ENCODE measurements around the gene TRAP1.
A peak's percentile ranks its signal among the peaks of the same experiment; 100 is the strongest.

The TRAP1 gene

DNA sequence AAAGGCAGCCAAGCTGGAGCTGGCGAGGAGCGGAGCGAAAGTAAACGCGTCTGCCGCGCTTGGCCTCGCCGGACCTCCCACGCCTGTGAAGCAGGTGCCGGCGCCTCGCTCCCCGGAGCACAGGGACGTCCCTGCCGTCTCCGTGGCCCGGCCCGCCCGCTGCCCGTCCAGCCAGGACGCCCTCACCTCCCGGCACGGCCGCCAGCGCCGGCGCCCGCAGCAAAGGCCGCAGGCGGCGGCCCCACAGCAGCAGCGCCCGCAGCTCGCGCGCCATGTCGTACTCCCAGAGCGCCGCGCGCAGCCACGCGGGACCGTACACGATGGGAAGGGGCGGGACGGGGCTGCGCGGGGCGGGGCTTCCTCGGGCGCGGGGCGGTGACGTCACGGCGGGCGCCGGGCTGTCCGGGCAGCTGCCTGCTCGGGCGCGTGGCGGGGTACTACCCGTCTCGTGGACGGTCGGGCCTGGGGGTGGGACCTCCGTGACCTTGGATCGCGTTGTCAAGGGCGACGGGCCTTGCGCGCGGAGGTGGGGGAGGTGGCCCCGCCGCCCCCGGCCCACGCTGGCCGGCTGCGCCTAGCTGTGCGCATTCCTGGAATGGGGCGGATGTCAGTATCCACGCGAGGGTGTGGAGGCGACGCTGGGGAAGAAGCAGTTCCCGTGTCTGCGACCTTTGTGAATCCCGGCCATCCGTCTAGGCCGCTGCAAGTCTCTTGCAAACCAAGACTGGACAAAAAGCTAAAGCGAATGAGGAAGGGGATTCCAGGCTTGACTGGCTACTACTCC lies at the start of gene TRAP1:
TSS of gene TRAP1 (minus strand) at position 290 of the 784 bp plus-strand sequence. CDS start at position 274, 16 bp downstream.
- peak; percentile 94 for DNase-seq

- no peak for DNase-seq
Observed at GRCh38 chr16:3766177-3766576, 48.9 kb upstream of the TRAP1 start.

DNA sequence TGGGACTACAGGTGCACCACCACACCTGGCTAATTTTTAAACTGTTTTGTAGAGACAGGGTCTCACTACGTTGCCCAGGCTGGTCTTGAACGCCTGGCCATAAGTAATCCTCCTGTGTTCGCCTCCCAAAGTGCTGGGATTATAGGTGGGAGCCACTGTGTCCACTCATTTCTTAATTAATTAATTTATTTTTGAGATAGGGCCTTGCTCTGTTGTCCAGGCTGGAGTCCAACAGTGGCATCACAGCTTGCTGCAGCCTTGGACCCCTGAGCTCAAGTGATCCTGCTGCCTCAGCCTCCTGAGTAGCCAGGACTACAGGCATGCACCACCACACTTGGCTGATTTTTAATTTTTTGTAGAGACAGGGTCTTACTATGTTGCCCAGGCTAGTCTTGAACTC lies 47.1 kb upstream of the TRAP1 start:
- no peak for DNase-seq

- no peak for DNase-seq
Observed at GRCh38 chr16:3762107-3762750, 44.9 kb upstream of the TRAP1 start.

GRCh38 chr16:3761375-3762106 lies 44.2 kb upstream of the TRAP1 start:
- no peak for DNase-seq

DNA sequence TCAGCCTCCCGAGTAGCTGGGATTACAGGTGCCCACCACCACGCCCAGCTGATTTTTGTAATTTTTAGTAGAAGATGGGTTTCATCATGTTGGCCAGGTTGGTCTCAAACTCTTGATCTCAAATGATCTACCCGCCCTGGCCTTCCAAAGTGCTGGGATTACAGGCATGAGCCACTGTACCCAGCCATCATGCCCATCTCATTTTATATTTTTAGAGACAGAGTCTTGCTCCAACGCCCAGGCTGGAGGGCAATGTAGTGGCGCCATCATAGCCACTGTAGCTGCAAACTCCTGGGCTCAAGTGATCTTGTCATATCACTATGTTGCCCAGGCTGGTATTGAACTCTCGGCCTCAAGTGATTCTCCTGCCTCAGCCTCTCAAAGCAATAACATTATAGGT lies 43.2 kb upstream of the TRAP1 start:
- DNase-seq: no peak

- no peak for DNase-seq
Observed at GRCh38 chr16:3759736-3760135, 42.4 kb upstream of the TRAP1 start.

- no peak for DNase-seq
Observed at GRCh38 chr16:3756113-3756512, 38.8 kb upstream of the TRAP1 start.

- DNase-seq: no peak
Observed at GRCh38 chr16:3755249-3755648, 37.9 kb upstream of the TRAP1 start.

GRCh38 chr16:3754772-3755171 lies 37.4 kb upstream of the TRAP1 start:
- no peak for DNase-seq

GRCh38 chr16:3754081-3754703 lies 36.9 kb upstream of the TRAP1 start:
- no peak for DNase-seq

GRCh38 chr16:3752984-3753383 lies 35.7 kb upstream of the TRAP1 start:
- DNase-seq: no peak

DNA sequence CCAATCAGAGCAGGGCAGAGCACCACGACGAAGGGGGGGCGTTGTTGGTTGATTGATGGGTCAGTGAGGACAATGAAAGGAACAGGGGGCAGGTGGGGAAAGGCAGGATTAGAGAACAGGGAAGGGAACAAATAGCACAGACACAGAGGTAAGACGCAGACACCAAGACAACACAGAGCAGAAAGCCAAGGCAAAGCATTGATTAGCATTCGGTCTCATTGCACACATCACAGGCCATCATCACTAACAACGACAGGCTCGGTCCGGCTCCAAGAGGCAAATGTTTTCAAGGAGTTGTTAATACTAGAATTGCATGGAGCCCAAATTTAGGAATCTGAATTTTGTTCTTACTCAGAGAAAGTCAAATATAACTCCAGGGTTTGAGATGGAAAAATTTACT lies 34.6 kb upstream of the TRAP1 start:
- DNase-seq: no peak

DNA sequence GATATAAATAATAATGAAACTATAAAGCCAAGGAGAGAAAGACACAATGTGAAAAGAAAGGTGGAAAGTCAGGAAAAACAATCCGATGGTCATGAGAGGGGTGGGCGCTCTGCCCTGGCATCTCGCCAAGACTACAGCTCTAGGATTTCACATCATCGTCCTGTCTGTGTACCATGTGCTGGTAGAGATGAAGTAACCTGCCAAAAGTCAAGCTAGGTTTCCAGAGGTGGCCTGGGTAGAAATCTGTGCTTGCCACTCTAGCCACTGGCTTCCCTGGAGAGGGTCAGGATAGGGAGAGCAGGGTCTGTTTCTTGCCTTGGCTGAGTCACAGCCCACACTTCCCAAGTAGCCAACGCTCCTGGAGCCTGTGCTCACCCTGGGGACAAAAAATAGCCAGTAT lies 31.0 kb upstream of the TRAP1 start:
- DNase-seq: no peak

DNA sequence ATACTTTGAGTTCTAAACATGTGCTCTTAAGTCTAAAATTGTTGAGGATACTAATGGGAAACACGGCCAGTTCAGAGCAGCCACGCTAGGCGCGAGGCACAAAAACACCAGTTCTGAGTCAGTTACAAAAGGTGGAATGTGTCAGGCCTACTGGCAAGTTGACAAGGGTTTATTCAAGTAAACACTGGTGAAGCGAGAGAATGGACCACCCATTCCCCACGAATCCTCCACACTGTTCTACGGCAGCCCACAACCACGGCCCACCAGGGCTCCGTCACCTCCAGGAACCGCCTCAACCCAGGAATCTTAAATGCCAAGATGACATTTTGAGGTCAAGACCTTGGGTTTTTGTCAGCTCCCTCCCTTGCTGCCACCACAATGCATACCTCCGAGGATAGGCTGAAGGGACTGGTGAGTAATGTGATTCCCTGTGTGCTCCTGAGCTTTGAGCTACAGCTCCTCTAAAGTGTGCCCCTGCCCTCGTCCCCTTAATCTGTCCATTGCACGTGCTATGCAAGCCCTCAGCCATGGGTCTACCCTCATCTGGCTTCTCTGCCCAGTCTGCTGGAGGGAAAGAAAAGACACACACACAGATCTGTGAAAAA lies 28.5 kb upstream of the TRAP1 start:
- DNase-seq: no peak

- DNase-seq: no peak
Observed at GRCh38 chr16:3744018-3744417, 26.7 kb upstream of the TRAP1 start.

GRCh38 chr16:3740934-3741333 lies 23.6 kb upstream of the TRAP1 start:
- no peak for DNase-seq

DNA sequence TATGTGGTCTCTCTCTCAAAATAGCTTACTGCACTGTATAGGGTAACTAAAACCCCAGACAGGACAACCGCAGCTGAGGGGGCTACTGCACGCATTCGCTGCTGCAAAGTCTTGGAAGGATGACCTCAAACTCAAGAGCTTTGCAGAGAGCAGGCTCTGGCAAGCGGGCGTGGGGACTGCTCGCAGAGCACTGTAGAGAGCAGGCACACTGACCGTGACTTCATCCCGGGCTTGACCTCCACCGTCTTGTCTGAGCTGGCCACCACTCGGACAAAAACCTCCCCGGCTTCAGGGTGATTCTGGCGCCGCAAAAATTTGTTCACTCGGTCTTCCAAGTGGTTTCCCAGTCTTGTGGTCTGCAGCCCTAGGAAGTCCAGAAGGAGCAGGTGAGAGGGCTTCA lies 22.9 kb upstream of the TRAP1 start:
- no peak for DNase-seq

DNA sequence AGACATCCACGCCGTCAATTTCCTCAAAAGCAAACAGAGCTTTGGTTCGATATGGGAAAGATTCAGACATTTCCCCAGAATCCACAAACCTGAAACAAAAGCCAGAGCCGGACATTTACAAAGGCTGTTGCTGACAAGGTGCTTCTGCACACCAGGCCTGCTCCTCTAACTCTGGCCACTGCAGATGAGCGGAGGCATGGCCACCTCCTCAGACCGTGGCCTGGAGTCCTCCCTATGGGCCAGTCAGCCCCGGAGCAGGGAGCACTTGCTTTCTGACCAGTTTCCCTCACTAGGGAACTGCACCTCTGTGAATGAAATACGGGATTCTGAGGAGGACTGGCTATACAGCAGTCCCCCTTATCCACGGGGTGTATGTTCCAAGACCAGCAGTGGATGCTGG lies 22.3 kb upstream of the TRAP1 start:
- no peak for DNase-seq

- DNase-seq: no peak
Observed at GRCh38 chr16:3738541-3738940, 21.2 kb upstream of the TRAP1 start.

- no peak for DNase-seq
Observed at GRCh38 chr16:3738128-3738527, 20.8 kb upstream of the TRAP1 start.

DNA sequence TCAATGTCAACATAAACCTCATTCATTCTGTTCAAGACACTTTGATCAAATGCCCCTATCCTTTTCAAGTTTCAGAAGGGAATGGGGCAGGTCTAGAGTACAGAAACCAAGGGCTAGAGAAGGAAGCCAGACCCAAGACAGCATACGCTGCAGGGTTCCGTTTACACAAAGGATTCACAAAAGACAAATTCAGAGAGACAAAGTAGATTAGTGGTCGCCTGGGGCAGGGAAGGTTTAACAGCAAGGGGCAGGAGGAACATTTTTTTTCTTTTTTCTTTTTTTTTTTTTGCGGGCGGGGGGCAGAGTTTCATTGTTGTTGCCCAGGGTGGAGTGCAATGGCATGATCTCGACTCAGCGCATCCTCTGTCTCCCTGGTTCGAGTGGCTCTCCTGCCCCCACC lies 19.9 kb upstream of the TRAP1 start:
- DNase-seq: no peak

DNA sequence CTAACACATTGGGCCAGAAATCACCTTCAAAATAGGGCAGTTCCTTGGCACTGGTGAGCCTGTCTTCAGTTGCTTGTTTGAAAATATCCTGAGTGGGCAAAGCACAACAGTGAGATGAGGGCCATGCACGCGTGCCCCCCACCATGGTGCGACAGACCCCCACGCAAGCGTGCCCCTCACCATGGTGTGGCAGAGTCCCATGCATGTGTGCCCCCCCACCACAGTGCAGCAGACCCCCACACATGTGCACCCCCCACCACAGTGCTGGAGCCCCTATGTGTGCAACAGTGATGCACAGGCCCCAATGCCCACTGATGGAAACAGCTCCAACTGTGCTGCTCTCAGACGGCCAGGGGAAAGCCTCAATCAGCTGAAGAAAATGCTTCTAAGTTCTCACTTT lies 18.8 kb upstream of the TRAP1 start:
- DNase-seq: no peak
